HEK293 (cell line): ENCODE measurements around the gene TPBGL.

ENCODE experiments used
- CTCF ChIA-PET: fragments of 350-600 bp; formaldehyde crosslinking; extraction: SDS; loops from one replicate; lab custom pipeline; 2021; ENCODE audit warnings: antibody characterized with exemption; lab: Yijun Ruan, JAX
- POLR2A ChIA-PET: fragments of 300-600 bp; formaldehyde crosslinking; extraction: SDS; loops from one replicate; lab custom pipeline; 2020; ENCODE audit warnings: antibody characterized with exemption, inconsistent platforms; lab: Yijun Ruan, JAX
- H3K27ac ChIP-seq: fragments of 200-500 bp; sonication (Bioruptor generic); 2 replicates; pipeline ENCODE4 v1.5.1; 2014; ENCODE audit warnings: low read depth, low read length, control low read depth, inconsistent platforms; ENCODE audit errors: extremely low read depth
- H3K36me3 ChIP-seq, 2 experiments: fragments of 200-500 bp in 1 of 2; sonication (Bioruptor generic) in 1 of 2; 1 replicate in 1 of 2; 2 replicates in 1 of 2; pipeline ENCODE4 v1.5.1; 2014 to 2017; ENCODE audit warnings: inconsistent platforms in 2 of 2, low read length in 2 of 2; ENCODE audit not compliant: control insufficient read depth in 2 of 2, insufficient read depth in 1 of 2
- H3K4me1 ChIP-seq: fragments of 200-500 bp; sonication (Bioruptor generic); 2 replicates; pipeline ENCODE4 v1.5.1; 2014; ENCODE audit warnings: mild to moderate bottlenecking, low read length, inconsistent platforms; ENCODE audit not compliant: control insufficient read depth, insufficient read depth
- H3K4me3 ChIP-seq: 2 replicates; pipeline ENCODE4 v1.5.1; 2011; ENCODE audit warnings: low read depth, mild to moderate bottlenecking, control low read depth, low read length, moderate library complexity
- H3K9me3 ChIP-seq: fragments of 200-500 bp; sonication (Bioruptor generic); 2 replicates; pipeline ENCODE4 v1.5.1; 2014; ENCODE audit warnings: low read depth, low read length, inconsistent platforms; ENCODE audit not compliant: control insufficient read depth, insufficient read depth
- AEBP2 ChIP-seq: fragments of 450-650 bp; formaldehyde crosslinking; IDR thresholded peaks from 2 replicates; pipeline ENCODE4 v1.5.1; 2016; ENCODE audit warnings: missing biosample characterization, missing genetic modification characterization, borderline replicate concordance
- BCL11A ChIP-seq: fragments of 450-650 bp; formaldehyde crosslinking; IDR thresholded peaks from 2 replicates; pipeline ENCODE4 v1.5.1; 2016; ENCODE audit warnings: low read depth, missing biosample characterization, missing genetic modification characterization
- GLIS2 ChIP-seq: fragments of 450-650 bp; formaldehyde crosslinking; IDR thresholded peaks from 2 replicates; pipeline ENCODE4 v1.5.1; 2016; ENCODE audit warnings: missing biosample characterization, missing genetic modification characterization
- KLF8 ChIP-seq: fragments of 450-650 bp; formaldehyde crosslinking; IDR thresholded peaks from 2 replicates; pipeline ENCODE4 v1.5.1; 2016; ENCODE audit warnings: missing biosample characterization, missing genetic modification characterization
- MZF1 ChIP-seq: fragments of 450-650 bp; formaldehyde crosslinking; IDR thresholded peaks from 2 replicates; pipeline ENCODE4 v1.5.1; 2017; ENCODE audit warnings: missing biosample characterization, missing genetic modification characterization, borderline replicate concordance
- PRDM10 ChIP-seq: fragments of 450-650 bp; formaldehyde crosslinking; IDR thresholded peaks from 2 replicates; pipeline ENCODE4 v1.5.1; 2016; ENCODE audit warnings: missing biosample characterization, missing genetic modification characterization
- SALL2 ChIP-seq: fragments of 450-650 bp; formaldehyde crosslinking; IDR thresholded peaks from 2 replicates; pipeline ENCODE4 v1.5.0; 2017; ENCODE audit warnings: missing biosample characterization, mild to moderate bottlenecking, missing genetic modification characterization, borderline replicate concordance
- SP7 ChIP-seq: fragments of 450-650 bp; formaldehyde crosslinking; IDR thresholded peaks from 2 replicates; pipeline ENCODE4 v1.5.1; 2016; ENCODE audit warnings: missing biosample characterization, missing genetic modification characterization
- YY2 ChIP-seq: fragments of 450-650 bp; formaldehyde crosslinking; IDR thresholded peaks from 2 replicates; pipeline ENCODE4 v1.5.1; 2016; ENCODE audit warnings: missing biosample characterization, missing genetic modification characterization
- ZBTB26 ChIP-seq: fragments of 450-650 bp; formaldehyde crosslinking; optimal IDR thresholded peaks from 2 replicates; pipeline ENCODE3; 2016; ENCODE audit warnings: missing biosample characterization, mild to moderate bottlenecking, missing genetic modification characterization
- ZFP69B ChIP-seq: fragments of 450-650 bp; formaldehyde crosslinking; IDR thresholded peaks from 2 replicates; pipeline ENCODE4 v1.5.1; 2016; ENCODE audit warnings: missing biosample characterization, missing genetic modification characterization
- ZNF184 ChIP-seq: fragments of 450-650 bp; IDR thresholded peaks from 2 replicates; pipeline ENCODE4 v1.5.1; 2018; ENCODE audit warnings: missing biosample characterization, mild to moderate bottlenecking, missing genetic modification characterization
- ZNF26 ChIP-seq: fragments of 450-650 bp; formaldehyde crosslinking; IDR thresholded peaks from 2 replicates; pipeline ENCODE4 v1.5.1; 2016; ENCODE audit warnings: missing biosample characterization, missing genetic modification characterization
- ZNF341 ChIP-seq: fragments of 450-650 bp; formaldehyde crosslinking; IDR thresholded peaks from 2 replicates; pipeline ENCODE4; 2016; ENCODE audit warnings: low read depth, missing biosample characterization, missing genetic modification characterization
- ZNF350 ChIP-seq: fragments of 450-650 bp; formaldehyde crosslinking; IDR thresholded peaks from 2 replicates; pipeline ENCODE4 v1.5.0; 2017; ENCODE audit warnings: missing biosample characterization, mild to moderate bottlenecking, missing genetic modification characterization
- ZNF423 ChIP-seq: fragments of 450-650 bp; formaldehyde crosslinking; IDR thresholded peaks from 2 replicates; pipeline ENCODE4 v1.5.1; 2016; ENCODE audit warnings: missing biosample characterization, missing genetic modification characterization
- ZNF521 ChIP-seq: fragments of 450-650 bp; formaldehyde crosslinking; IDR thresholded peaks from 2 replicates; pipeline ENCODE4 v1.5.1; 2017; ENCODE audit warnings: missing biosample characterization, mild to moderate bottlenecking, missing genetic modification characterization
- ZNF529 ChIP-seq: fragments of 450-650 bp; formaldehyde crosslinking; IDR thresholded peaks from 2 replicates; pipeline ENCODE4 v1.5.1; 2017; ENCODE audit warnings: missing genetic modification characterization, missing biosample characterization; ENCODE audit not compliant: insufficient replicate concordance
- ZNF626 ChIP-seq: fragments of 450-650 bp; sonication (Bioruptor Pico); formaldehyde crosslinking; IDR thresholded peaks from 2 replicates; pipeline ENCODE4 v1.5.1; 2018; ENCODE audit warnings: missing biosample characterization, missing genetic modification characterization, inconsistent platforms

Gene TPBGL

GRCh38 chr11:75291741-75292140, 51.2 kb downstream of the TPBGL start:
- Histone ChIP-seq H3K9me3 (no peaks in the 10 kb centered on the region), H3K4me3 (no peak overlapping the region), H3K36me3 (no peaks in the 10 kb centered on the region), H3K27ac (no peak overlapping the region), H3K4me1 (no peaks in the 10 kb centered on the region)
- TF ChIP-seq YY2 (tag by site-specific recombination) (no peak), KLF8 (no peak), SALL2 (tag by site-specific recombination) (no peak), ZBTB26 (tag by site-specific recombination) (no peak), ZNF529 (tag by site-specific recombination) (no peak), ZNF341 (no peak), ZFP69B (tag by site-specific recombination) (no peak), PRDM10 (tag by site-specific recombination) (no peak), ZNF423 (tag by site-specific recombination) (no peak), MZF1 (no peak), ZNF521 (tag by site-specific recombination) (no peak), ZNF626 (tag by site-specific recombination) (no peak)
- POLR2A ChIA-PET = no interaction called here
- CTCF ChIA-PET = no interaction called here

GRCh38 chr11:75292943-75293342, 52.4 kb downstream of the TPBGL start:
- POLR2A ChIA-PET = no interaction called here
- Histone ChIP-seq H3K4me3 (no peak overlapping the region), H3K9me3 (no peaks in the 10 kb centered on the region), H3K27ac (no peak overlapping the region), H3K4me1 (no peaks in the 10 kb centered on the region), H3K36me3 (no peaks in the 10 kb centered on the region)
- TF ChIP-seq SP7 (tag by site-specific recombination) = no peak
- TF ChIP-seq BCL11A (tag by site-specific recombination) = no peak
- no peak for TF ChIP-seq ZNF350 (tag by site-specific recombination)
- no peak for TF ChIP-seq ZNF184
- TF ChIP-seq ZNF26 = no peak
- TF ChIP-seq GLIS2 = no peak
- TF ChIP-seq AEBP2 (tag by site-specific recombination) = no peak
- CTCF ChIA-PET = interaction anchor here (0.9 kb wide), 1 partner anchor 148 kb away, joined by 4 read pairs; no protein-coding TSS in a partner anchor
